Tibial nerve (tissue), 4 donors: ENCODE data around the gene BCAT1. TPM values are rescaled to one million over a fixed set of nuclear protein-coding genes. Genes with fewer than 3 reads are reported as not detected.
"Not testable (repeated sequence)": the region's sequence is repeated elsewhere in the genome, so short reads cannot be mapped to it uniquely, and the experiment has no call there.

Experiments used
- DNase-seq, 2 donors: peaks; one replicate each; pipeline ENCODE4 v3.0.0-alpha.2; 2019; ENCODE audit warnings: low spot score in 2 of 2
- H3K27ac ChIP-seq, 4 donors: fragments of 200-600 bp; sonication (generic) in 3 of 4; one replicate each; pipeline ENCODE4 v1.5.1; 2017 to 2019; ENCODE audit warnings: mild to moderate bottlenecking in 1 of 4
- H3K27me3 ChIP-seq, 2 donors: fragments of 200-600 bp; sonication (generic) in 1 of 2; one replicate each; pipeline versions ENCODE4 v1.5.1 to v1.6.0; 2017 to 2019
- H3K36me3 ChIP-seq, 3 donors: fragments of 200-600 bp; sonication (generic); one replicate each; pipeline ENCODE4 v1.5.1; 2018 to 2019
- H3K4me1 ChIP-seq, 4 donors: fragments of 200-600 bp; sonication (generic) in 3 of 4; one replicate each; pipeline ENCODE4 v1.5.1; 2017 to 2019
- H3K4me3 ChIP-seq, 4 donors: fragments of 200-600 bp; sonication (generic) in 3 of 4; one replicate each; pipeline ENCODE4 v1.5.1; 2017 to 2019; ENCODE audit warnings: mild to moderate bottlenecking in 1 of 4, moderate library complexity in 1 of 4
- H3K9me3 ChIP-seq, 4 donors: fragments of 200-600 bp; sonication (generic) in 3 of 4; one replicate each; pipeline ENCODE4 v1.5.1; 2017 to 2019
- CTCF ChIP-seq, 5 experiments: fragments of 200-600 bp in 3 of 5; fragments of 450-650 bp in 2 of 5; sonication (generic) in 3 of 5; IDR thresholded peaks; one replicate each; pipeline ENCODE4 v1.5.1; 2016 to 2019; ENCODE audit warnings: antibody characterized with exemption in 5 of 5, mild to moderate bottlenecking in 3 of 5, moderate library complexity in 2 of 5
- EP300 ChIP-seq, 2 donors: sonication (generic); formaldehyde crosslinking; IDR thresholded peaks; one replicate each; pipeline ENCODE4 v1.6.1; 2017; ENCODE audit warnings: antibody characterized with exemption in 2 of 2, mild to moderate bottlenecking in 1 of 2
- POLR2A ChIP-seq, 2 donors: fragments of 450-650 bp; IDR thresholded peaks; one replicate each; pipeline ENCODE4 v1.6.1; 2017; ENCODE audit warnings: antibody characterized with exemption in 2 of 2, mild to moderate bottlenecking in 2 of 2, moderate library complexity in 2 of 2
- WGBS, 2 donors: methylation state at CpG; one replicate each; pipeline ENCODE4 v1.1.5; 2018; 5-methylcytosine and 5-hydroxymethylcytosine counted together
- total RNA-seq, 4 donors: library from RNA; depleted of rRNA; stranded (reverse); fragments of >200 nt; gene quantifications; one replicate each; pipeline ENCODE4 v1.1.0, GENCODE V29; 2016

The BCAT1 gene
- total RNA-seq, 4 donors from 2014 or later, result 17.8 to 41.1 (median 35.0) TPM

DNA sequence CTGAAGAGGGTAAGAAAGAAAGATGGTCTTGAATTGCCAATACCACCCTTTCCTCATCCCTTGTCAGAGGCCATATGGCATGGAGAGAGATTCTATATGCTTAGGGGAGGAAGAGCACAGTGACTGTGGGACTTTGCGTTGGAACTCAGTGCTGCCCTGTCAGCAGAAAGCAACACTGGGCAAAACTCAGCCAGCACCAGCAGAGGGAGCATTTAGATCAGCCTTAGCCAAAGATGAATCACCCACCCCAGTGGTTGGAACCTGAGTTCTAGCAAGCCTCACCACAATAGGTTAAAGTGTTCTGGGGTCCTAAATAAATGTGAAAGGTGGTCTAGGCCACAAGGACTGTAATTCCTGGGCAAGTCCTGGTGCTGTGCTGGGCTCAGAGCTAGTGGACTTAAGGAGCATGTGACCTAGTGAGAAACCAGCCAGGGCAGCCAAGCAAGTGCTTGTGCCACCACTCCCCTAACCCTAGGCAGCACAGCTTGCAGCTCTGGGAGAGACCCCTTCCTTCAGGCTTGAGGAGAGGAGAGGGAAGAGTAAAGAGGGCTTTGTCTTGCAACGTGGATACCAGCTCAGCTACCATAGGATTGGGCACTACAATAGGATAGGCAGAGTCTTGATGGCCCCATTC lies 11.4 kb upstream of the BCAT1 start:
- Histone ChIP-seq H3K4me1 (no peaks in the 10 kb centered on the region), H3K27me3 (no peaks in the 10 kb centered on the region), H3K27ac (no peak overlapping the region), H3K36me3 (no peaks in the 10 kb centered on the region), H3K9me3 (peaks cover 0 to 27% (median 4%) of the 10 kb centered on the region in 4 donors), H3K4me3 (no peak overlapping the region)
- no peak for DNase-seq
- WGBS, 2 donors, result 17 to 19% methylated on average over 2 of the region's 2 CpGs
- TF ChIP-seq CTCF (IDR thresholded peaks at IDR 0.05), result peak in 2 of 5 experiments; percentile 30 to 39
- no peak for TF ChIP-seq POLR2A (IDR thresholded peaks at IDR 0.05)
- no peak for TF ChIP-seq EP300 (IDR thresholded peaks at IDR 0.05)

- H3K9me3 ChIP-seq, DNase-seq, H3K4me1 ChIP-seq, H3K36me3 ChIP-seq, H3K27me3 ChIP-seq, H3K4me3 ChIP-seq, H3K27ac ChIP-seq: not testable (repeated sequence)
- WGBS, 2 donors, result 87 to 93% methylated on average over 6 of the region's 6 CpGs
Measured at GRCh38 chr12:24956351-24956750, 7.5 kb upstream of the BCAT1 start.

DNA sequence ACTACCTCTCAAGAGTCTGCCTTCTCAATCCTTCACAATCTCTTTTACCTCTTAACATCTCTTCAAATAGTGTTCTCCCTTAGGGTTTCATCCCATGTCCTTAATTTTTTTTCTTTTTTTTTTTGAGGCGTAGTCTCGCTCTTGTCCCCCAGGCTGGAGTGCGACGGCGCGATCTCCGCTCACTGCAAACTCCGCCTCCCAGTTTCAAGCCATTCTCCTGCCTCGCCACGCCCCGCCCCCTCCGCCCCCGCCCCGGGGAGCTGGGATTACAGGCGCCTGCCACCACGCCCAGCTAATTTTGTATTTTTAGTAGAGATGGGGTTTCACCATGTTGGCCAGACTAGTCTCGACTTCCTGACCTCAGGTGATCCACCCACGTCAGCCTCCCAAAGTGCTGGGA lies 7.0 kb upstream of the BCAT1 start:
- no peaks in the 10 kb centered on the region for H3K27me3 ChIP-seq
- H3K9me3 ChIP-seq, result no peaks in the 10 kb centered on the region
- H3K4me3 ChIP-seq, result no peak overlapping the region
- no peaks in the 10 kb centered on the region for H3K36me3 ChIP-seq
- no peaks in the 10 kb centered on the region for H3K4me1 ChIP-seq
- H3K27ac ChIP-seq, result no peak overlapping the region
- no peak for DNase-seq
- WGBS, 2 donors, result 90 to 91% methylated on average over 18 of the region's 18 CpGs
- no peak for TF ChIP-seq POLR2A (IDR thresholded peaks at IDR 0.05)
- TF ChIP-seq EP300 (IDR thresholded peaks at IDR 0.05), result no peak

DNA sequence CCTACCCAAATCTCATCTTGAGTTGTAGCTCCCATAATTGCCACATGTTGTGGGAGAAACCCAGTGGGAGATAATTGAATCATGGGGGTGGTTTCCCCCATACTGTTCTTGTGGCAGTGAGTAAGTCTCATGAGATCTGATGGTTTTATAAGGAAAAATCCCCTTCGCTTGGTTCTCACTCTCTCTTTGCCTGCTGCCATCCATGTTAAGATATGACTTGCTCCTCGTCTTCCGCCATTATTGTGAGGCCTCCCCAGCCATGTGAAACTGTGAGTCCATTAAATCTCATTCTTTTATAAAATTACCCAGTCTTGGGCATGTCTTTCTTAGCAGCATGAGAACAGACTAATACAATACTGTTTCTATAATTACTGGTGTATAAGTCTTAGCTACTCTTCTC lies 6.5 kb upstream of the BCAT1 start:
- H3K27ac ChIP-seq, result no peak overlapping the region
- 93 to 99% methylated on average over 3 of the region's 3 CpGs for WGBS, 2 donors
- TF ChIP-seq EP300 (IDR thresholded peaks at IDR 0.05) (no peak), POLR2A (IDR thresholded peaks at IDR 0.05) (no peak), CTCF (IDR thresholded peaks at IDR 0.05) (no peak)

GRCh38 chr12:24954261-24954660 lies 5.4 kb upstream of the BCAT1 start:
- Histone ChIP-seq H3K36me3 (no peaks in the 10 kb centered on the region), H3K4me1 (peaks cover 0 to 7% (median 0%) of the 10 kb centered on the region in 4 donors), H3K27ac (no peak overlapping the region), H3K9me3 (no peaks in the 10 kb centered on the region), H3K4me3 (no peak overlapping the region), H3K27me3 (no peaks in the 10 kb centered on the region)
- no peak for DNase-seq
- WGBS, 2 donors, result 81 to 82% methylated on average over 3 of the region's 3 CpGs
- TF ChIP-seq CTCF (IDR thresholded peaks at IDR 0.05) (no peak), POLR2A (IDR thresholded peaks at IDR 0.05) (no peak), EP300 (IDR thresholded peaks at IDR 0.05) (no peak)

More for the DNA sequence above, 6.5 kb upstream of the BCAT1 start:
- peaks cover 0 to 5% (median 0%) of the 10 kb centered on the region in 4 donors for H3K4me1 ChIP-seq
- H3K36me3 ChIP-seq, result no peaks in the 10 kb centered on the region
- no peak for DNase-seq
- H3K9me3 ChIP-seq, result no peaks in the 10 kb centered on the region
- H3K4me3 ChIP-seq, result no peak overlapping the region
- H3K27me3 ChIP-seq, result no peaks in the 10 kb centered on the region

DNA sequence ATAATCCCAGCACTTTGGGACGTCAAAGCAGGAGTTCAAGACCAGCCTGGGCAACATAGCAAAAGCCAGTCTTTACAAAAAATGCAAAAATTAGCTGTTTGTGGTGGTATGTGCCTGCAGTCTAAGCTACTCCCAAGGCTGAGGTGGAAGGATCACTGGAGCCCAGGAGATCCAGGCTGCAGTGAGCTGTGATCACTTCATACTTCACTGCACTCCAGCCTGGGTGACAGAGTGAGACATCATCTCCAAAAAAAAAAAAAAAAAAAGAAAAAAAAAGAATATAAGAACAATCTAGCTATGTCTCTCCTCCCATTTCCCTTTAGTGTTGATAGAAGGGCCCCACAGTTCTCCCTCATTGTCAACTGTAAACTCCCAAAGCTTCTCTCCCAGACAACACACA lies 3.5 kb upstream of the BCAT1 start:
- Histone ChIP-seq H3K4me1 (peaks cover 0 to 9% (median 0%) of the 10 kb centered on the region in 4 donors), H3K27ac (no peak overlapping the region), H3K4me3 (no peak overlapping the region), H3K36me3 (no peaks in the 10 kb centered on the region), H3K27me3 (no peaks in the 10 kb centered on the region), H3K9me3 (no peaks in the 10 kb centered on the region)
- 87 to 89% methylated on average over 1 of the region's 1 CpG for WGBS, 2 donors
- TF ChIP-seq CTCF (IDR thresholded peaks at IDR 0.05), result no peak
- TF ChIP-seq EP300 (IDR thresholded peaks at IDR 0.05), result no peak
- no peak for TF ChIP-seq POLR2A (IDR thresholded peaks at IDR 0.05)
- DNase-seq, result no peak
